ENCODE measurements around the gene EPHA5. TPM values are rescaled to one million over a fixed set of nuclear protein-coding genes. Genes with fewer than 3 reads are reported as not detected.

Gene EPHA5
- polyA plus RNA-seq, 3 donors from 2014 or later = not detected

GRCh38 chr4:65422109-65422508, 248.2 kb downstream of the EPHA5 start:
- no peak for DNase-seq
- no peaks in the 10 kb centered on the region for H3K36me3 Mint-ChIP-seq
- peaks cover 1 to 15% (median 8%) of the 10 kb centered on the region in 6 donors for H3K9me3 Mint-ChIP-seq
- H3K27me3 Mint-ChIP-seq (ENCODE audit: low read depth in 3 of 3) = no peaks in the 10 kb centered on the region
- H3K27ac Mint-ChIP-seq = no peak overlapping the region
- H3K4me1 Mint-ChIP-seq = no peaks in the 10 kb centered on the region
- no peak overlapping the region for H3K4me3 Mint-ChIP-seq

GRCh38 chr4:65420036-65420435, 250.3 kb downstream of the EPHA5 start:
- no peaks in the 10 kb centered on the region for H3K27me3 Mint-ChIP-seq (ENCODE audit: low read depth in 3 of 3)
- no peak overlapping the region for H3K4me3 Mint-ChIP-seq
- DNase-seq = no peak
- H3K4me1 Mint-ChIP-seq = no peaks in the 10 kb centered on the region
- H3K9me3 Mint-ChIP-seq = peaks cover 0 to 12% (median 5%) of the 10 kb centered on the region in 6 donors
- H3K36me3 Mint-ChIP-seq = no peaks in the 10 kb centered on the region
- H3K27ac Mint-ChIP-seq = no peak overlapping the region

GRCh38 chr4:65416891-65417290, 253.4 kb downstream of the EPHA5 start:
- H3K27ac Mint-ChIP-seq = no peak overlapping the region
- H3K27me3 Mint-ChIP-seq (ENCODE audit: low read depth in 3 of 3) = no peaks in the 10 kb centered on the region
- H3K36me3 Mint-ChIP-seq = no peaks in the 10 kb centered on the region
- H3K9me3 Mint-ChIP-seq = peaks cover 0 to 17% (median 4%) of the 10 kb centered on the region in 6 donors
- DNase-seq = no peak
- no peaks in the 10 kb centered on the region for H3K4me1 Mint-ChIP-seq
- no peak overlapping the region for H3K4me3 Mint-ChIP-seq

DNA sequence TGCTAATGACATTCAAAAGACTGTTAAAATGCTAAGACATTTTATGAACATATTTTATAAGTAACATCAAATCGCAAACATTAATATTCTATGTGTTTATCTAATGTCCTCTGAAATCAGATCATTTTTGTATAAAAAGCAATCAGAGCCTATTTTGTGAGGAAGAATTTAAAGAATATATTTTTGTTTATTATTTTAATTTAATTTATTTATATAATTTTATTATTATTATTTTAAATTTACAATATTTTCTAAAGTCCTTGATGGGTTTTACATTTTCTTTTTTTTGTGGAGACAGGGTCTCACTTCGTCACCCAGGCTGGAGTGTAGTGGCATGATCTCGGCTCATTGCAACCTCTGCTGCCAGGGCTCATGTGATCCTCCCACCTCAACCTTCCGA, 262.8 kb downstream of the EPHA5 start:
- DNase-seq = no peak
- H3K27ac Mint-ChIP-seq = no peak overlapping the region
- peaks cover 0 to 5% (median 0%) of the 10 kb centered on the region in 3 donors for H3K27me3 Mint-ChIP-seq (ENCODE audit: low read depth in 3 of 3)
- H3K36me3 Mint-ChIP-seq = no peaks in the 10 kb centered on the region
- H3K9me3 Mint-ChIP-seq = peaks cover 0 to 25% (median 13%) of the 10 kb centered on the region in 6 donors
- no peak overlapping the region for H3K4me3 Mint-ChIP-seq
- no peaks in the 10 kb centered on the region for H3K4me1 Mint-ChIP-seq

- Mint-ChIP-seq H3K27me3 (ENCODE audit: low read depth in 3 of 3) (no peaks in the 10 kb centered on the region), H3K4me1 (no peaks in the 10 kb centered on the region), H3K27ac (no peak overlapping the region), H3K4me3 (no peak overlapping the region), H3K9me3 (peaks cover 6 to 32% (median 17%) of the 10 kb centered on the region in 6 donors), H3K36me3 (no peaks in the 10 kb centered on the region)
- DNase-seq = no peak
These were observed 269.2 kb downstream of the EPHA5 start for GRCh38 chr4:65401083-65401482.

GRCh38 chr4:65399084-65399483, 271.2 kb downstream of the EPHA5 start:
- Mint-ChIP-seq H3K27ac (no peak overlapping the region), H3K36me3 (no peaks in the 10 kb centered on the region), H3K4me3 (no peak overlapping the region), H3K4me1 (no peaks in the 10 kb centered on the region), H3K9me3 (peaks cover 8 to 34% (median 19%) of the 10 kb centered on the region in 6 donors), H3K27me3 (ENCODE audit: low read depth in 3 of 3) (no peaks in the 10 kb centered on the region)
- DNase-seq = no peak

DNA sequence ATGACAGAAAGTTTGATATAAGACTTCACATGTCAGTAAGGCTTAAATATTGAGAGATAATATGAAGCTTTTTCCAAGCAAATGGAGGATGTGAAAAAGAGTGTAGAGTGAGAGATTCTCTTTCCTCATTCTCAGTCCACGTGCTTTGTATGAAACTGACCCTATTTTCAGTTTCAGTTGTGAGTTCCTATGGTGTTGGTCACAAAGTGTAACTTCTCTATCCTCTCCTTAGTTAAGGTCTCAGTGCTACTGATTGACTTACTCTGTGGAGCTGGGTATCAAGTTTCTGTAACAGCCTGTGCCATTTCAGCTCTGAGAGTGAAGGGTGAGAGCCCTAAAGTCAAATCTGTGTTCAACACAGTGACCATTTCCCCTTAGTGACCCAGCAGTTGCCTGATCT, 277.2 kb downstream of the EPHA5 start:
- Mint-ChIP-seq H3K27me3 (ENCODE audit: low read depth in 3 of 3) (no peaks in the 10 kb centered on the region), H3K9me3 (peaks cover 5 to 52% (median 25%) of the 10 kb centered on the region in 6 donors), H3K4me1 (no peaks in the 10 kb centered on the region), H3K27ac (no peak overlapping the region), H3K4me3 (no peak overlapping the region), H3K36me3 (no peaks in the 10 kb centered on the region)
- DNase-seq = no peak

DNA sequence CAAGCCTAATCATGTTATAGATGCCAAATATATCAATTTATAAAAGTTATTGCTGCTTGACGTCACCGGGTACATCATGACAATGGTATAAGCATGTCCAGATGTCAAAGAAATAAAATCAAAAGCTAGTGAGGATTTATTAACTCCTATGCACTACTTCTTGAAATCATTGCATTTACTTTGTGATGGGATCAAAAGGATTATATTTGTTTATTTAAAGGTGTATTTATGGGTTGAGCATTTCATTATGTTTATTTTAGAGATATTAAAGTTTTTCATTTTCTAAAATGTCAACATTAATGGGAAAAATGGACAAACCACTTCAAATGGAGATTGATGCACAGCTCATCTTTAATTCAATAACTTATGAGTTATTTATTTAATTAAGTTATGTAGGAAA, 277.8 kb downstream of the EPHA5 start:
- H3K27ac Mint-ChIP-seq = no peak overlapping the region
- no peak for DNase-seq
- H3K9me3 Mint-ChIP-seq = peaks cover 5 to 49% (median 25%) of the 10 kb centered on the region in 6 donors
- H3K27me3 Mint-ChIP-seq (ENCODE audit: low read depth in 3 of 3) = no peaks in the 10 kb centered on the region
- no peaks in the 10 kb centered on the region for H3K4me1 Mint-ChIP-seq
- no peaks in the 10 kb centered on the region for H3K36me3 Mint-ChIP-seq
- H3K4me3 Mint-ChIP-seq = no peak overlapping the region

DNA sequence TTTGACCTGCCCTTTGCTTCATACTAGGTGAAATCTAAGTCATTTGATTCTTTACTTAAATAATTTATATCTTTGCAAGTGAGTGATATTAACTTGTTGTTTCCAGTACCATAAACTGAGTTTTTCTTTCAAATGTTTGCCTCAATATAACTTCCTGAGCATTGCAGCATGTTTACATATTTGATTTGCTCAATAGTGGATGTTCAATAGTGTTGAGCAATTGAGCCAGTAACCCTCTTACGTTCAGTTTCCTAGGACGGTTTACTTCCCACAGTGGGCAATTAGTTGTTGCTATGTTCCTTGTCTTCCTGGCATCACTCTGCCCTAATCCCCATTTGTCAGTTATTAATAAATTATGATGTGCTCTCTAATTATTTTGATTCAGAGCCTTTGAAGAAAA, 278.5 kb downstream of the EPHA5 start:
- Mint-ChIP-seq H3K4me3 (no peak overlapping the region), H3K36me3 (no peaks in the 10 kb centered on the region), H3K9me3 (peaks cover 4 to 45% (median 24%) of the 10 kb centered on the region in 6 donors), H3K27ac (no peak overlapping the region), H3K4me1 (no peaks in the 10 kb centered on the region), H3K27me3 (ENCODE audit: low read depth in 3 of 3) (no peaks in the 10 kb centered on the region)
- no peak for DNase-seq

- Mint-ChIP-seq H3K36me3 (no peaks in the 10 kb centered on the region), H3K4me3 (no peak overlapping the region), H3K27ac (no peak overlapping the region), H3K9me3 (peaks cover 4 to 42% (median 23%) of the 10 kb centered on the region in 6 donors), H3K4me1 (no peaks in the 10 kb centered on the region), H3K27me3 (ENCODE audit: low read depth in 3 of 3) (no peaks in the 10 kb centered on the region)
- no peak for DNase-seq
These were observed 278.9 kb downstream of the EPHA5 start for GRCh38 chr4:65391382-65391781.

GRCh38 chr4:65386927-65387326, 283.4 kb downstream of the EPHA5 start:
- no peak for DNase-seq
- no peak overlapping the region for H3K27ac Mint-ChIP-seq
- no peaks in the 10 kb centered on the region for H3K36me3 Mint-ChIP-seq
- peaks cover 7 to 30% (median 14%) of the 10 kb centered on the region in 6 donors for H3K9me3 Mint-ChIP-seq
- H3K4me3 Mint-ChIP-seq = no peak overlapping the region
- H3K4me1 Mint-ChIP-seq = no peaks in the 10 kb centered on the region
- H3K27me3 Mint-ChIP-seq (ENCODE audit: low read depth in 3 of 3) = no peaks in the 10 kb centered on the region

GRCh38 chr4:65383589-65384305, 286.5 kb downstream of the EPHA5 start:
- no peaks in the 10 kb centered on the region for H3K36me3 Mint-ChIP-seq
- no peak overlapping the region for H3K27ac Mint-ChIP-seq
- H3K27me3 Mint-ChIP-seq (ENCODE audit: low read depth in 3 of 3) = no peaks in the 10 kb centered on the region

GRCh38 chr4:65381648-65382047, 288.6 kb downstream of the EPHA5 start:
- DNase-seq = no peak
- peaks cover 2 to 31% (median 8%) of the 10 kb centered on the region in 6 donors for H3K9me3 Mint-ChIP-seq
- no peaks in the 10 kb centered on the region for H3K36me3 Mint-ChIP-seq
- H3K27ac Mint-ChIP-seq = no peak overlapping the region
- no peaks in the 10 kb centered on the region for H3K4me1 Mint-ChIP-seq
- H3K27me3 Mint-ChIP-seq (ENCODE audit: low read depth in 3 of 3) = no peaks in the 10 kb centered on the region
- H3K4me3 Mint-ChIP-seq = no peak overlapping the region

More at GRCh38 chr4:65383589-65384305, 286.5 kb downstream of the EPHA5 start:
- no peak for DNase-seq
- H3K9me3 Mint-ChIP-seq = peaks cover 2 to 22% (median 8%) of the 10 kb centered on the region in 6 donors
- no peaks in the 10 kb centered on the region for H3K4me1 Mint-ChIP-seq
- no peak overlapping the region for H3K4me3 Mint-ChIP-seq

GRCh38 chr4:65370709-65371108, 299.6 kb downstream of the EPHA5 start:
- Mint-ChIP-seq H3K4me3 (no peak overlapping the region), H3K27ac (no peak overlapping the region), H3K9me3 (peaks cover 6 to 42% (median 16%) of the 10 kb centered on the region in 6 donors), H3K27me3 (ENCODE audit: low read depth in 3 of 3) (no peaks in the 10 kb centered on the region), H3K36me3 (no peaks in the 10 kb centered on the region), H3K4me1 (no peaks in the 10 kb centered on the region)
- no peak for DNase-seq

DNA sequence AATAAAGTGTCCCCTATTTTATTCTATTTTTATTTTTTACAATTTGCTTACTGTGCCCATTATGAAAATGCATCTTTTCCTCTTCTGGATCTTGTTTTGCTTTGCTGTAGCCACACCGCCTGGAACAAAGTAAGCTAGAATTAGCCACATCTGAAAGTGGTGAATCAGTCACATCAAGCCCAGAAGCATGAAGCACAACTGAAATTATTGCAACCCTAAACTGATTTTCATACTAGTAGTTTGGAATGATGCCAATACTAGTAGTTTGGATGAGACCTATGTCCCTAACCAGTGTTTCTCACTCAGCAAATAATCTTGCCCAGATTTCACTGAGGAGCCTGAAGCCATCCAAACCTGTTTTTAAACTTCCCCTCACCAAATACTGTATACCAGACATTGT, 303.0 kb downstream of the EPHA5 start:
- DNase-seq = no peak
- H3K4me3 Mint-ChIP-seq = no peak overlapping the region
- no peaks in the 10 kb centered on the region for H3K36me3 Mint-ChIP-seq
- H3K27me3 Mint-ChIP-seq (ENCODE audit: low read depth in 3 of 3) = no peaks in the 10 kb centered on the region
- H3K27ac Mint-ChIP-seq = no peak overlapping the region
- H3K4me1 Mint-ChIP-seq = no peaks in the 10 kb centered on the region
- H3K9me3 Mint-ChIP-seq = peaks cover 8 to 45% (median 14%) of the 10 kb centered on the region in 6 donors

Measured in immature natural killer cell (primary cell).